IMR-90 (cell line): ENCODE data around the gene METTL27. TPM values are rescaled to one million over a fixed set of nuclear protein-coding genes. Genes with fewer than 3 reads are reported as not detected.

Experiments
- ATAC-seq: fragments of 200-7000 bp; cut with Tn5 transposase; 2 replicates; pipeline ENCODE4 v1.9.1; 2020; ENCODE audit warnings: low read depth, mild to moderate bottlenecking, moderate library complexity
- BruUV-seq: library from RNA; stranded (reverse); fragments of 400-500 nt; replicated peaks from 2 replicates; lab custom pipeline; 2021; lab: Mats Ljungman, UMichigan
- CTCF ChIA-PET: fragments of 300-600 bp; formaldehyde crosslinking; extraction: SDS; loops from one replicate; lab custom pipeline; 2021; ENCODE audit warnings: antibody characterized with exemption; lab: Yijun Ruan, JAX
- POLR2A ChIA-PET: fragments of 300-600 bp; sonication (Branson Sonifier 250); formaldehyde crosslinking; loops from one replicate; lab custom pipeline; 2022; ENCODE audit warnings: antibody characterized with exemption; ENCODE audit not compliant: unreplicated experiment; lab: Charles Lee
- DNase-seq: peaks from one replicate; pipeline ENCODE4 v3.0.0; 2013
- H2AFZ ChIP-seq: replicated peaks from 2 replicates; pipeline ENCODE3; 2013; ENCODE audit warnings: low read length, mild to moderate bottlenecking; ENCODE audit not compliant: poor library complexity
- H2AK5ac ChIP-seq: 2 replicates; pipeline ENCODE4 v1.6.1; 2013; ENCODE audit warnings: low read depth, low read length, inconsistent platforms
- H2AK9ac ChIP-seq: replicated peaks from 2 replicates; pipeline ENCODE3; 2013; ENCODE audit warnings: mild to moderate bottlenecking, low read depth, low read length, moderate library complexity; ENCODE audit not compliant: poor library complexity
- H2BK120ac ChIP-seq: 2 replicates; pipeline ENCODE4 v1.6.1; 2013; ENCODE audit warnings: low read depth, low read length, inconsistent platforms
- H2BK15ac ChIP-seq: 3 replicates; pipeline ENCODE4 v1.6.1; 2013; ENCODE audit warnings: low read depth, low read length, inconsistent platforms
- H2BK20ac ChIP-seq: 2 replicates; pipeline ENCODE4 v1.6.1; 2013; ENCODE audit warnings: low read depth, mild to moderate bottlenecking, inconsistent platforms, low read length, moderate library complexity
- H2BK5ac ChIP-seq: 2 replicates; pipeline ENCODE4 v1.6.1; 2013; ENCODE audit warnings: mild to moderate bottlenecking, low read depth, low read length, inconsistent platforms; ENCODE audit not compliant: poor library complexity, severe bottlenecking
- H3K14ac ChIP-seq: replicated peaks from 2 replicates; pipeline ENCODE4 v1.6.1; 2013; ENCODE audit warnings: low read depth, low read length, inconsistent platforms
- H3K18ac ChIP-seq: 2 replicates; pipeline ENCODE4 v1.6.1; 2013; ENCODE audit warnings: low read depth, low read length, control low read depth
- H3K23ac ChIP-seq: 2 replicates; pipeline ENCODE4 v1.6.1; 2013; ENCODE audit warnings: low read depth, low read length, inconsistent platforms
- H3K27ac ChIP-seq: 2 replicates; pipeline ENCODE4 v1.5.1; 2013; ENCODE audit warnings: mild to moderate bottlenecking, control low read depth, low read length; ENCODE audit not compliant: insufficient read depth
- H3K27me3 ChIP-seq: 2 replicates; pipeline ENCODE4 v1.6.1; 2013; ENCODE audit warnings: low read length; ENCODE audit not compliant: control insufficient read depth, insufficient read depth
- H3K36me3 ChIP-seq: 2 replicates; pipeline ENCODE4 v1.6.1; 2013; ENCODE audit warnings: low read length, mixed read lengths; ENCODE audit not compliant: control insufficient read depth, insufficient read depth
- H3K4ac ChIP-seq: 2 replicates; pipeline ENCODE4 v1.6.1; 2013; ENCODE audit warnings: low read depth, low read length, inconsistent platforms
- H3K4me1 ChIP-seq: 2 replicates; pipeline ENCODE4 v1.6.1; 2013; ENCODE audit warnings: low read length, mixed read lengths; ENCODE audit not compliant: control insufficient read depth, insufficient read depth
- H3K4me2 ChIP-seq: 2 replicates; pipeline ENCODE4 v1.6.1; 2013; ENCODE audit warnings: low read depth, mild to moderate bottlenecking, control low read depth, low read length, moderate library complexity
- H3K4me3 ChIP-seq: 2 replicates; pipeline ENCODE4 v1.5.1; 2013; ENCODE audit warnings: low read depth, mild to moderate bottlenecking, control low read depth, low read length, moderate library complexity; ENCODE audit not compliant: insufficient read depth
- H3K56ac ChIP-seq: 2 replicates; pipeline ENCODE4 v1.6.1; 2013; ENCODE audit warnings: low read length, inconsistent platforms; ENCODE audit not compliant: insufficient read depth; ENCODE audit errors: extremely low read depth
- H3K79me1 ChIP-seq, 2 experiments: 2 replicates each; pipeline ENCODE4 v1.6.1; 2013; ENCODE audit warnings: low read length in 2 of 2, inconsistent platforms in 1 of 2, low read depth in 1 of 2
- H3K9ac ChIP-seq: 2 replicates; pipeline ENCODE4 v1.6.1; 2013; ENCODE audit warnings: low read depth, low read length, control low read depth
- H3K9me1 ChIP-seq: 2 replicates; pipeline ENCODE4 v1.6.1; 2013; ENCODE audit warnings: low read length, inconsistent platforms; ENCODE audit not compliant: insufficient read depth
- H3K9me3 ChIP-seq: 2 replicates; pipeline ENCODE4 v1.6.1; 2013; ENCODE audit warnings: low read length; ENCODE audit not compliant: control insufficient read depth, insufficient read depth
- H4K20me1 ChIP-seq: 2 replicates; pipeline ENCODE4 v1.6.1; 2013; ENCODE audit warnings: low read length, inconsistent platforms; ENCODE audit not compliant: insufficient read depth
- H4K5ac ChIP-seq: 2 replicates; pipeline ENCODE4 v1.6.1; 2013; ENCODE audit warnings: mild to moderate bottlenecking, low read depth, low read length, control low read depth
- H4K8ac ChIP-seq, 2 experiments: 2 replicates each; pipeline ENCODE4 v1.6.1; 2013; ENCODE audit warnings: low read depth in 2 of 2, low read length in 2 of 2, control low read depth in 1 of 2, inconsistent platforms in 1 of 2
- H4K91ac ChIP-seq: 2 replicates; pipeline ENCODE4 v1.6.1; 2013; ENCODE audit warnings: low read depth, low read length, inconsistent platforms; ENCODE audit not compliant: insufficient read depth
- CEBPB ChIP-seq: IDR thresholded peaks from 2 replicates; pipeline ENCODE4 v1.6.1; 2012; ENCODE audit warnings: low read depth, low read length, improper control_type of control experiment
- CHD1 ChIP-seq: IDR thresholded peaks from 2 replicates; pipeline ENCODE4 v1.6.1; 2012; ENCODE audit warnings: low read depth, low read length, improper control_type of control experiment
- FOS ChIP-seq: fragments of 150-350 bp; IDR thresholded peaks from 2 replicates; pipeline ENCODE4 v1.6.1; 2016; ENCODE audit warnings: low read depth, low read length
- MAFK ChIP-seq: IDR thresholded peaks from 2 replicates; pipeline ENCODE4 v1.6.1; 2012; ENCODE audit warnings: low read depth, low read length, improper control_type of control experiment
- MAZ ChIP-seq: IDR thresholded peaks from 2 replicates; pipeline ENCODE4 v1.6.1; 2012; ENCODE audit warnings: low read depth, mild to moderate bottlenecking, low read length, improper control_type of control experiment, moderate library complexity, borderline replicate concordance
- MXI1 ChIP-seq: IDR thresholded peaks from 2 replicates; pipeline ENCODE4 v1.6.1; 2012; ENCODE audit warnings: low read depth, mild to moderate bottlenecking, low read length, moderate library complexity, borderline replicate concordance
- NFE2L2 ChIP-seq: fragments of 150-350 bp; IDR thresholded peaks from 2 replicates; pipeline ENCODE4 v1.6.1; 2016; ENCODE audit warnings: low read depth, mild to moderate bottlenecking, low read length
- POLR2A ChIP-seq: IDR thresholded peaks from 2 replicates; pipeline ENCODE4 v1.6.1; 2012; ENCODE audit warnings: mild to moderate bottlenecking, low read depth, low read length
- RAD21 ChIP-seq: IDR thresholded peaks from 2 replicates; pipeline ENCODE4 v1.6.1; 2012; ENCODE audit warnings: low read length, improper control_type of control experiment
- RCOR1 ChIP-seq: IDR thresholded peaks from 2 replicates; pipeline ENCODE4 v1.6.1; 2012; ENCODE audit warnings: mild to moderate bottlenecking, low read length, improper control_type of control experiment; ENCODE audit not compliant: insufficient replicate concordance
- RFX5 ChIP-seq: IDR thresholded peaks from 2 replicates; pipeline ENCODE4 v1.8.0; 2012; ENCODE audit warnings: low read depth, mild to moderate bottlenecking, low read length, moderate library complexity
- SMC3 ChIP-seq: fragments of 150-350 bp; IDR thresholded peaks from 2 replicates; pipeline ENCODE4 v1.6.1; 2016; ENCODE audit warnings: low read depth, mild to moderate bottlenecking, antibody characterized with exemption, low read length, moderate library complexity
- WGBS, 2 experiments: methylation state at CpG; one replicate each; pipeline versions ENCODE4 v1.1.5 to v1.1.7; 2013; ENCODE audit warnings: missing lambda C conversion rate in 2 of 2; ENCODE audit not compliant: insufficient read length in 1 of 2; ENCODE audit errors: extremely low coverage in 2 of 2; 5-methylcytosine and 5-hydroxymethylcytosine counted together
- dilution Hi-C: fragments of 300-500 bp; cut with HindIII; formaldehyde crosslinking; loops from one replicate; pipeline ENCODE4 v1.14.3; 2018; ENCODE audit warnings: low sequenced_read_pairs; ENCODE audit not compliant: unreplicated experiment
- in situ Hi-C: fragments of 300-500 bp; cut with MboI; formaldehyde crosslinking; loops from 3 replicates; pipeline ENCODE4 v1.14.3; 2019; ENCODE audit warnings: low sequenced_read_pairs, inconsistent platforms, mixed read lengths
- intact Hi-C: fragments of 100-400 bp; cut with micrococcal nuclease; formaldehyde crosslinking; loops from 2 replicates; pipeline ENCODE4 v1.10.0; 2022
- polyA plus RNA-seq, 3 experiments: library from polyadenylated mRNA; depleted of rRNA; stranded (reverse); fragments of >200 nt; gene quantifications; 2 replicates each; pipeline ENCODE4 v1.2.3, GENCODE V29; 2012; ENCODE audit warnings: low replicate concordance in 1 of 3
- total RNA-seq: library from RNA; depleted of rRNA; stranded (reverse); fragments of >200 nt; gene quantifications from 2 replicates; pipeline ENCODE4 v1.2.3, GENCODE V29; 2012
- TF ChIP-seq, protein P1 (sequence below): fragments of 150-350 bp; IDR thresholded peaks from 2 replicates; pipeline ENCODE4 v1.6.1; 2017; ENCODE audit warnings: mild to moderate bottlenecking, antibody characterized with exemption, low read length, low read depth
- TF ChIP-seq, protein P2 (sequence below): fragments of 150-350 bp; IDR thresholded peaks from 2 replicates; pipeline ENCODE4 v1.6.1; 2016; ENCODE audit warnings: low read depth, mild to moderate bottlenecking, low read length, moderate library complexity, borderline replicate concordance
- TF ChIP-seq, protein P3 (sequence below): conservative IDR thresholded peaks from 2 replicates; pipeline ENCODE4 v1.5.1; 2012; ENCODE audit warnings: mild to moderate bottlenecking, low read depth, low read length, improper control_type of control experiment

METTL27 gene
- total and polyA plus RNA-seq, 2 of the 4 experiments (the other 2 are of a cell fraction), result 2.3 to 4.3 TPM

DNA sequence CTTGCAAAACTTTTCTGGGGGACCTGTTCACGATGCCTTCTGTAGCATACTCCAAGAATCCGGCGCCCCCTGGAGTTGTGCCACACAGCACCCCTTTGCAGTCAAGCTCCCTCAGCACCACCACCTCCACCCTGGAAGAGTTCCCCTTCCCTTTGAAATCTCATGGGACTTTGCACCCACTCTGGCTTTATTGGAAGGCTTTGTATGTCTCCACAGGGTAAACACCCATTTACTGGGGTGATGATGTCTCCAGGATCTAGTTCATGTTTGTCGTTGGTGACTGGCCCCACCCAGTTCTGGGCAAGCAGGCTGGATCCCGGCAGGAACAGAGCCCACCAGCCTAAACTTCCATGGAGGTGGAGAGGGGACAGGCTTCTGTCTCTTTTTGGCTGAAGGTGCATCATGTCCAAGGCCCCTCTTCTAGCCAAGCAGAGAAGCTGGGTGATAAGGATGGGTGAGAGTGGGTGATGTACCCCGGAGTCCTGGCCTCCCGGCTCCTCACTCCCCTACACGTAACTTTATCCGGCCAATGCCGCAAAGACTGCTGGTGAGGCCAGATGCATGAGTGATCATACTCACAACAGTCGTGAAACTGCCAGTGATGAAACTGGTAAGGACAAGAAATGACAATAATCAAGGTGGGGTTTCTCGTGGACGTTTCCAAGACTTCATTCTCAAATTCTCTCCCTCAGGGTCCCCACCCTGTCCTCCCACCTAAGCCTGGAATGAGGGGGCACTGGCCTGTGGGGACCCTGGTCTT is 12.2 kb downstream of the METTL27 start:
- no TSS peak for BruUV-seq
- Histone ChIP-seq H4K8ac (no peak overlapping the region; a peak in 1 of 4 replicates), H2BK15ac (no peak overlapping the region; the same call in 2 of the 3 replicates), H3K14ac (peak overlapping the region; percentile 85), H3K9me3 (no peaks in the 10 kb centered on the region), H3K4me1 (peaks cover 11% of the 10 kb centered on the region), H3K27me3 (no peaks in the 10 kb centered on the region), H3K36me3 (no peaks in the 10 kb centered on the region), H2BK5ac (no peak overlapping the region), H3K18ac (no peak overlapping the region), H4K91ac (no peak overlapping the region), H3K27ac (no peak overlapping the region), H4K5ac (no peak overlapping the region), H3K9ac (no peak overlapping the region), H2AK9ac (peak overlapping the region; percentile 91), H3K23ac (no peak overlapping the region), H3K56ac (no peak overlapping the region), H4K20me1 (no peaks in the 10 kb centered on the region), H3K4ac (peak overlapping the region; percentile 47), H3K4me2 (no peak overlapping the region), H2AFZ (peak overlapping the region; percentile 19), H3K79me1 (peaks cover 0 to 11% of the 10 kb centered on the region in 2 experiments; a peak in 1 of 4 replicates), H2BK120ac (0 out of 2 replicates have a peak overlapping the region, but pooled peaks have one; percentile 13), H2AK5ac (peak overlapping the region; percentile 79), H3K4me3 (no peak overlapping the region), H2BK20ac (peak overlapping the region; percentile 32; the same call in 1 of the 2 replicates), H3K9me1 (peaks cover 31% of the 10 kb centered on the region)
- DNase-seq, result no peak
- intact Hi-C loops (no loop called here), dilution Hi-C loops (no loop called here), in situ Hi-C loops (no loop called here)
- CTCF ChIA-PET, result no interaction called here
- no peak for ATAC-seq
- 60% methylated on average over 1 of the region's 13 CpGs; no CpG with 5 or more reads in 1 of the 2 experiments for WGBS, 2 experiments
- POLR2A ChIA-PET, result interaction anchor here (0.7 kb wide), 1 partner anchor 1872 kb away, joined by 3 read pairs; no protein-coding TSS in a partner anchor
- TF ChIP-seq RFX5, result no peak
- no peak for TF ChIP-seq CHD1
- TF ChIP-seq NFE2L2, result no peak
- TF ChIP-seq, protein P1, sequence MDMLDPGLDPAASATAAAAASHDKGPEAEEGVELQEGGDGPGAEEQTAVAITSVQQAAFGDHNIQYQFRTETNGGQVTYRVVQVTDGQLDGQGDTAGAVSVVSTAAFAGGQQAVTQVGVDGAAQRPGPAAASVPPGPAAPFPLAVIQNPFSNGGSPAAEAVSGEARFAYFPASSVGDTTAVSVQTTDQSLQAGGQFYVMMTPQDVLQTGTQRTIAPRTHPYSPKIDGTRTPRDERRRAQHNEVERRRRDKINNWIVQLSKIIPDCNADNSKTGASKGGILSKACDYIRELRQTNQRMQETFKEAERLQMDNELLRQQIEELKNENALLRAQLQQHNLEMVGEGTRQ, result no peak
- TF ChIP-seq CEBPB, result no peak
- no peak for TF ChIP-seq MAZ
- TF ChIP-seq, protein P2, sequence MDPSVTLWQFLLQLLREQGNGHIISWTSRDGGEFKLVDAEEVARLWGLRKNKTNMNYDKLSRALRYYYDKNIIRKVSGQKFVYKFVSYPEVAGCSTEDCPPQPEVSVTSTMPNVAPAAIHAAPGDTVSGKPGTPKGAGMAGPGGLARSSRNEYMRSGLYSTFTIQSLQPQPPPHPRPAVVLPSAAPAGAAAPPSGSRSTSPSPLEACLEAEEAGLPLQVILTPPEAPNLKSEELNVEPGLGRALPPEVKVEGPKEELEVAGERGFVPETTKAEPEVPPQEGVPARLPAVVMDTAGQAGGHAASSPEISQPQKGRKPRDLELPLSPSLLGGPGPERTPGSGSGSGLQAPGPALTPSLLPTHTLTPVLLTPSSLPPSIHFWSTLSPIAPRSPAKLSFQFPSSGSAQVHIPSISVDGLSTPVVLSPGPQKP, result no peak
- TF ChIP-seq POLR2A, result no peak
- no peak for TF ChIP-seq RAD21
- TF ChIP-seq SMC3, result no peak
- TF ChIP-seq, protein P3, sequence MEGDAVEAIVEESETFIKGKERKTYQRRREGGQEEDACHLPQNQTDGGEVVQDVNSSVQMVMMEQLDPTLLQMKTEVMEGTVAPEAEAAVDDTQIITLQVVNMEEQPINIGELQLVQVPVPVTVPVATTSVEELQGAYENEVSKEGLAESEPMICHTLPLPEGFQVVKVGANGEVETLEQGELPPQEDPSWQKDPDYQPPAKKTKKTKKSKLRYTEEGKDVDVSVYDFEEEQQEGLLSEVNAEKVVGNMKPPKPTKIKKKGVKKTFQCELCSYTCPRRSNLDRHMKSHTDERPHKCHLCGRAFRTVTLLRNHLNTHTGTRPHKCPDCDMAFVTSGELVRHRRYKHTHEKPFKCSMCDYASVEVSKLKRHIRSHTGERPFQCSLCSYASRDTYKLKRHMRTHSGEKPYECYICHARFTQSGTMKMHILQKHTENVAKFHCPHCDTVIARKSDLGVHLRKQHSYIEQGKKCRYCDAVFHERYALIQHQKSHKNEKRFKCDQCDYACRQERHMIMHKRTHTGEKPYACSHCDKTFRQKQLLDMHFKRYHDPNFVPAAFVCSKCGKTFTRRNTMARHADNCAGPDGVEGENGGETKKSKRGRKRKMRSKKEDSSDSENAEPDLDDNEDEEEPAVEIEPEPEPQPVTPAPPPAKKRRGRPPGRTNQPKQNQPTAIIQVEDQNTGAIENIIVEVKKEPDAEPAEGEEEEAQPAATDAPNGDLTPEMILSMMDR, result no peak
- TF ChIP-seq RCOR1, result no peak
- no peak for TF ChIP-seq MXI1
- TF ChIP-seq FOS, result no peak
- no peak for TF ChIP-seq MAFK
